Neural progenitor cell (in vitro differentiated cells): ENCODE data around the gene MMS22L.

ENCODE experiments used
- CTCF ChIP-seq: fragments of 200-600 bp; sonication (generic); IDR thresholded peaks from 2 replicates; pipeline ENCODE4 v1.5.1; 2017; ENCODE audit warnings: antibody characterized with exemption, mild to moderate bottlenecking
- EZH2 ChIP-seq: fragments of 200-600 bp; sonication (generic); IDR thresholded peaks from 2 replicates; pipeline ENCODE4 v1.6.1; 2017; ENCODE audit warnings: antibody characterized with exemption, mild to moderate bottlenecking, moderate library complexity

GRCh38 chr6:97154015-97154414 lies 129.0 kb downstream of the MMS22L start:
- TF ChIP-seq CTCF (no peak), EZH2 (no peak)
